Lower leg skin (tissue), 4 donors: Measurements from ENCODE around the gene OR5C1. TPM values are rescaled to one million over a fixed set of nuclear protein-coding genes. Genes with fewer than 3 reads are reported as not detected.
A peak's percentile ranks its signal among the peaks of the same experiment; 100 is the strongest.

ENCODE experiments used
- DNase-seq, 2 donors: peaks; one replicate each; pipeline ENCODE4 v3.0.0-alpha.2; 2019; ENCODE audit warnings: low spot score in 2 of 2
- H3K4me3 ChIP-seq: fragments of 200-600 bp; sonication (generic); 2 replicates; pipeline ENCODE4 v1.5.1; 2017; ENCODE audit warnings: mild to moderate bottlenecking, low read depth; ENCODE audit not compliant: poor library complexity, severe bottlenecking
- POLR2A ChIP-seq, 2 donors: fragments of 450-650 bp; IDR thresholded peaks; one replicate each; pipeline ENCODE4 v1.6.1; 2016 to 2017; ENCODE audit warnings: antibody characterized with exemption in 2 of 2, mild to moderate bottlenecking in 1 of 2, moderate library complexity in 1 of 2
- WGBS, 2 donors: methylation state at CpG; one replicate each; pipeline ENCODE4 v1.1.5; 2018; 5-methylcytosine and 5-hydroxymethylcytosine counted together
- intact Hi-C: fragments of 100-400 bp; cut with DNase I; formaldehyde crosslinking; loops from one replicate; pipeline ENCODE4 v1.15.0; 2023; ENCODE audit warnings: low total_unique reads
- total RNA-seq, 4 donors: library from RNA; depleted of rRNA; stranded (reverse); fragments of >200 nt; gene quantifications; one replicate each; pipeline ENCODE4 v1.1.0, GENCODE V29; 2016
- TF ChIP-seq, protein P1 (sequence below), 3 donors: fragments of 450-650 bp; IDR thresholded peaks; one replicate each; pipeline ENCODE4 v1.5.1; 2016; ENCODE audit warnings: antibody characterized with exemption in 3 of 3, mild to moderate bottlenecking in 3 of 3, moderate library complexity in 2 of 3

OR5C1 gene
- total RNA-seq, 4 donors from 2014 or later = not detected

DNA sequence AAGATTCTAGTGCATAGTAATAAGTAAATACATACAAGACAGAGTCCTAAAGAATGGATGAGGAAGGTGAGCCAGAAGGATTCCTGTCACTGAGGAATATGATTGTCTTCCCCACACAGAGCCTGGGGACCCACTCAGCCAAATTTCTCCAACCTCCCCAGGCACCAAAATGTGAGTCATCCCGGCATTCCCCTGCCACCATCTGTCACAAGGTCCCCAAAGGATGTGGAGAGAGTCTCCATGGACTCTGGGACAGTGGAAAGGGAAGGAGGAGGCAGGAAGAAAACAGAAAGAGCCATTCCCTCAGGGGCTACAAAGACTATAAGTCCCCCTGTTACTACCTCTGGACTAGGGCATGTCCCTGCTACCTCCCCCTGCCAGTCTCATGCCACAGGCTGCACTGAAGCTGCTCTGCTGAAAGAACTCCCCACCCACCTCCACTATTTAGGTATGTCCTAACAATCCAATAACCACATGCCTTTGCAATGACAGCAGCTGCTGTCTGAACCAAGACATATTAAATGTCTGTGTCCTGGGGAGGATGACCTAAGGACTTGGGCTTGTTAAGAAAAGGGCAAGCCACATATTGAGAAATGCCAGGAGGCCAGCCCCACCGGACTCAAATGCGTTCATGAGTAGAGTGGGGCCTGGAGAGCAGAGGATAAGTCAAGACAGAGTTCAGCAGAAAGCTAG, 10.7 kb upstream of the OR5C1 start:
- no peak for DNase-seq
- TF ChIP-seq, protein P1, sequence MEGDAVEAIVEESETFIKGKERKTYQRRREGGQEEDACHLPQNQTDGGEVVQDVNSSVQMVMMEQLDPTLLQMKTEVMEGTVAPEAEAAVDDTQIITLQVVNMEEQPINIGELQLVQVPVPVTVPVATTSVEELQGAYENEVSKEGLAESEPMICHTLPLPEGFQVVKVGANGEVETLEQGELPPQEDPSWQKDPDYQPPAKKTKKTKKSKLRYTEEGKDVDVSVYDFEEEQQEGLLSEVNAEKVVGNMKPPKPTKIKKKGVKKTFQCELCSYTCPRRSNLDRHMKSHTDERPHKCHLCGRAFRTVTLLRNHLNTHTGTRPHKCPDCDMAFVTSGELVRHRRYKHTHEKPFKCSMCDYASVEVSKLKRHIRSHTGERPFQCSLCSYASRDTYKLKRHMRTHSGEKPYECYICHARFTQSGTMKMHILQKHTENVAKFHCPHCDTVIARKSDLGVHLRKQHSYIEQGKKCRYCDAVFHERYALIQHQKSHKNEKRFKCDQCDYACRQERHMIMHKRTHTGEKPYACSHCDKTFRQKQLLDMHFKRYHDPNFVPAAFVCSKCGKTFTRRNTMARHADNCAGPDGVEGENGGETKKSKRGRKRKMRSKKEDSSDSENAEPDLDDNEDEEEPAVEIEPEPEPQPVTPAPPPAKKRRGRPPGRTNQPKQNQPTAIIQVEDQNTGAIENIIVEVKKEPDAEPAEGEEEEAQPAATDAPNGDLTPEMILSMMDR (IDR thresholded peaks at IDR 0.05) = no peak
- WGBS, 2 donors = 67 to 78% methylated on average over 3 of the region's 3 CpGs
- no peak overlapping the region for H3K4me3 ChIP-seq
- intact Hi-C loops = no loop called here

DNA sequence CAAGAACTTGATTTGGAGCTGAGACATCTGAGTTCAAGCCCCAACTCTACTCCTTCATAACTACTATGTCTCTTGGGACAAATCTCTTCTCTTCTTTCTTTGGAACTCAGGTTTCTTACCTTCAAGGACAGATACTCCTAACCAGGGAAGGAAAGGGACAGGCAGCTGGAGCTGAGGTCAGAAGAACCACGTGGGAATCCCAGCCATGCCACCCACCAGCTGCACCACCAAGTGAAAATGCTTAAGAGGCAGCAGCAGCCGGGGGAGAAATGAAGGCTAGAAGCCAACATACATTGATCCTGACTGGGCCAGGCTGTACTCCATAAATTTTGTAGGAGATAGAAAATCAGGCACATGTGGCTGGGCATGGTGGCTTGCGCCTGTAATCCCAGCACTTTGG, 9.6 kb upstream of the OR5C1 start:
- DNase-seq = no peak
- 86 to 88% methylated on average over 3 of the region's 3 CpGs for WGBS, 2 donors
- intact Hi-C loops = no loop called here
- H3K4me3 ChIP-seq = no peak overlapping the region
- TF ChIP-seq, protein P1 (IDR thresholded peaks at IDR 0.05) = no peak
- TF ChIP-seq POLR2A (IDR thresholded peaks at IDR 0.05) = no peak

DNA sequence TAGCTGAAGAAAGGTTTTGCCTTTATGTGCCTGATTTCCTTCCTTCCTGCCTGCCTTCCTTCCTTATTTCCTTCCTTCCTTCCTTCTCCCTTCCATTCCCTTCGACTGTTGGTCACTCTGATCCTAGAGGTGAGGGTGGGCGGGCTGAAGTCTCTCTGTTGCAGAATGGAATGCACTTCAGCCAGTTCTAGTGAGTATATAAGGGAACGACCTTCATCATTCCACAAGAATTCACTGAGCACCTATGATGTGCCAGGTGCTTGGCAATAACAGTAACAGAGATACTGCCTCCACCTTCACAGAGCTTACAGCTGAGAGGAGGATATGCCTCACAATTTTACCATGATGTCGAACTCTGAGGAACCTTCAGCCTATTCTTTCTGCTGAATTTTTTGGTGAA, 8.7 kb upstream of the OR5C1 start:
- intact Hi-C loops = no loop called here
- no peak overlapping the region for H3K4me3 ChIP-seq
- WGBS, 2 donors = 57 to 60% methylated on average over 4 of the region's 4 CpGs
- TF ChIP-seq POLR2A (IDR thresholded peaks at IDR 0.05) = no peak
- DNase-seq = no peak

DNA sequence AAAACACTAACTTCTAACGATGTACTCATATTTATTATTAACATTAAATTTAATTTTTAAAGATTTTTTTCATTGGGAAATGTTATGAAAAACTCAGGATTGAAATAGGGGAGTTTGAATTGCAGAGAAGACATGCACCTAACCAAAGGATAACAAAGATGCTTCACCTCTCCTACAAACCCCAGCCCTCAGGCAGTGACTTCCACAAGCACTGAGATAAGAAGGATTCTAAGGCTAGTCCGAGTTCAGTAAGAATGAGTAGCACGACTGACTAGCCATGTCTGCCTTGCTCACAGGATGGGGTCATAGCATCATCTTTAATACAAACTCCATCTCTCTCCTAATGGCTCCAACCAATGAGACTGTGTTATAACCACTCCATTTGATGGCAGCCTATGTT, 7.1 kb upstream of the OR5C1 start:
- no peak overlapping the region for H3K4me3 ChIP-seq
- intact Hi-C loops = no loop called here
- peak in 1 of 2 donors; percentile 9 for DNase-seq
- TF ChIP-seq, protein P1 (IDR thresholded peaks at IDR 0.05) = no peak
- no peak for TF ChIP-seq POLR2A (IDR thresholded peaks at IDR 0.05)
- 71 to 77% methylated on average over 3 of the region's 3 CpGs for WGBS, 2 donors

DNA sequence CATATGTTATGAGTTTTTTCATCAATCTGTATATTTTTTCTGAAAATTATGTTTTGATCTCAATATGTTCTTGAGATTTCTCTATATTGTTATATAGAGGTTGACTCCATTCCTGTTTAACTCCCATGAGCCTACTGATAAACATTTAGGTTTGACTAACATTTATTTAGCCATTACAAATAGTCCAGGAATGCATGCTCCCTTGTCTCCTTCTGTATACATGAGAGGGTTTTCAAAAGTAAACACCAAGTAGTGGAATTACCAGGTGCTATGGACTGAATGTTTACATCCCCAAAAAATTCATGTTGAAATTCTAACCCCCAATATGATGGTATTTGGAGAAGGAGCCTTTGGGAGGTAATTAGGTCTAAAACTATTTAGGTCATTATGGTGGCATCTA, 3.5 kb upstream of the OR5C1 start:
- TF ChIP-seq, protein P1 (IDR thresholded peaks at IDR 0.05) = no peak
- TF ChIP-seq POLR2A (IDR thresholded peaks at IDR 0.05) = no peak
- intact Hi-C loops = no loop called here
- DNase-seq = no peak
- no peak overlapping the region for H3K4me3 ChIP-seq

DNA sequence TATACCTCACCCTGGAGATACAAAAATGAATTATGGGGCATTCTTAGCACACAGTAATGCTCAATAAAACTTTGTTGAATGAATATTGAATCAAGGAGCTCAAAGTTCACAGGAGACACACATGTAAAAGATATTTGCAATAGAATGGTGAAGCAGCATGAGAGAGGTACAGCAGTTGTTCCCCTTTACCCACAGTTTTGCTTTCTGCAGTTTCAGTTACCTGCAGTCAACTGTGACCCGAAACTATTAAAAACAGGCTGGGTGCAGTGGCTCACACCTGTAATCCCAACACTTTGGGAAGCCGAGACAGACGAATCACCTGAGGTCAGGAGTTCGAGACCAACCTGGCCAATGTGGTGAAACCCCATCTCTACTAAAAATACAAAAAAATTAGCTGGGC, 2.4 kb upstream of the OR5C1 start:
- intact Hi-C loops = no loop called here
- H3K4me3 ChIP-seq = no peak overlapping the region
- no peak for TF ChIP-seq POLR2A (IDR thresholded peaks at IDR 0.05)
- TF ChIP-seq, protein P1 (IDR thresholded peaks at IDR 0.05) = no peak
- DNase-seq = no peak
- 87 to 91% methylated on average over 4 of the region's 4 CpGs for WGBS, 2 donors
